HUES64 (cell line): Measurements from ENCODE around the gene MORN1.

ENCODE experiments used
- H3K27ac ChIP-seq: 2 replicates; pipeline ENCODE4 v1.7.0; 2013; ENCODE audit warnings: low read depth, low read length, inconsistent platforms
- H3K27me3 ChIP-seq: 2 replicates; pipeline ENCODE4 v1.6.1; 2013; ENCODE audit warnings: mild to moderate bottlenecking, low read length; ENCODE audit not compliant: insufficient read depth
- H3K36me3 ChIP-seq: 2 replicates; pipeline ENCODE4 v1.6.1; 2013; ENCODE audit warnings: mild to moderate bottlenecking, low read length; ENCODE audit not compliant: insufficient read depth
- H3K4me1 ChIP-seq: 2 replicates; pipeline ENCODE4 v1.6.1; 2013; ENCODE audit warnings: mild to moderate bottlenecking, low read length, moderate library complexity; ENCODE audit not compliant: insufficient read depth
- H3K4me3 ChIP-seq: 2 replicates; pipeline ENCODE4 v1.5.1; 2013; ENCODE audit warnings: mild to moderate bottlenecking, low read length, moderate library complexity
- H3K9ac ChIP-seq: 2 replicates; pipeline ENCODE4 v1.6.1; 2013; ENCODE audit warnings: mild to moderate bottlenecking, low read depth, low read length
- H3K9me3 ChIP-seq: 2 replicates; pipeline ENCODE4 v1.6.1; 2013; ENCODE audit warnings: low read depth, low read length; ENCODE audit not compliant: insufficient read depth
- WGBS: fragments of 150-250, 120-280 bp; methylation state at CpG from one replicate; pipeline ENCODE4 v1.1.7; 2013; ENCODE audit warnings: missing lambda C conversion rate; 5-methylcytosine and 5-hydroxymethylcytosine counted together

MORN1 gene

GRCh38 chr1:2394761-2395160 lies 3.4 kb upstream of the MORN1 start:
- no peak overlapping the region for H3K27ac ChIP-seq
- no peak overlapping the region for H3K9ac ChIP-seq
- no peaks in the 10 kb centered on the region for H3K27me3 ChIP-seq
- H3K4me3 ChIP-seq, result no peak overlapping the region
- 94% methylated on average over 11 of the region's 11 CpGs for WGBS
- H3K9me3 ChIP-seq, result no peaks in the 10 kb centered on the region
- peaks cover 7% of the 10 kb centered on the region; the same call in 1 of the 2 replicates for H3K4me1 ChIP-seq
- peaks cover 63% of the 10 kb centered on the region for H3K36me3 ChIP-seq

GRCh38 chr1:2394220-2394619 lies 2.9 kb upstream of the MORN1 start:
- peaks cover 7% of the 10 kb centered on the region; the same call in 1 of the 2 replicates for H3K4me1 ChIP-seq
- peaks cover 57% of the 10 kb centered on the region for H3K36me3 ChIP-seq
- H3K9ac ChIP-seq, result no peak overlapping the region
- no peak overlapping the region for H3K27ac ChIP-seq
- no peak overlapping the region for H3K4me3 ChIP-seq
- 95% methylated on average over 7 of the region's 7 CpGs for WGBS
- no peaks in the 10 kb centered on the region for H3K27me3 ChIP-seq
- H3K9me3 ChIP-seq, result no peaks in the 10 kb centered on the region

GRCh38 chr1:2393471-2393877 lies 2.1 kb upstream of the MORN1 start:
- 0 out of 2 replicates have a peak overlapping the region, but pooled peaks have one; percentile 5 for H3K4me3 ChIP-seq
- 94% methylated on average over 9 of the region's 9 CpGs for WGBS
- H3K9ac ChIP-seq, result no peak overlapping the region
- peaks cover 7% of the 10 kb centered on the region; the same call in 1 of the 2 replicates for H3K4me1 ChIP-seq
- H3K36me3 ChIP-seq, result peaks cover 50% of the 10 kb centered on the region
- H3K27me3 ChIP-seq, result no peaks in the 10 kb centered on the region
- H3K9me3 ChIP-seq, result no peaks in the 10 kb centered on the region
- H3K27ac ChIP-seq, result no peak overlapping the region

- no peaks in the 10 kb centered on the region for H3K9me3 ChIP-seq
- no peaks in the 10 kb centered on the region for H3K27me3 ChIP-seq
- WGBS, result 84% methylated on average over 16 of the region's 16 CpGs
- peak overlapping the region; percentile 99 for H3K4me3 ChIP-seq
- peaks cover 7% of the 10 kb centered on the region; the same call in 1 of the 2 replicates for H3K4me1 ChIP-seq
- H3K9ac ChIP-seq, result peak overlapping the region; percentile 65; the same call in 1 of the 2 replicates
- no peak overlapping the region for H3K27ac ChIP-seq
- H3K36me3 ChIP-seq, result peaks cover 50% of the 10 kb centered on the region
Observed at GRCh38 chr1:2392686-2393085, 1.3 kb upstream of the MORN1 start.

- peaks cover 7% of the 10 kb centered on the region; the same call in 1 of the 2 replicates for H3K4me1 ChIP-seq
- peak overlapping the region; percentile 71 for H3K9ac ChIP-seq
- no peaks in the 10 kb centered on the region for H3K9me3 ChIP-seq
- peak overlapping the region; percentile 99 for H3K4me3 ChIP-seq
- 1% methylated on average over 61 of the region's 62 CpGs for WGBS
- H3K27ac ChIP-seq, result no peak overlapping the region; the same call in 1 of the 2 replicates
- no peaks in the 10 kb centered on the region for H3K27me3 ChIP-seq
- H3K36me3 ChIP-seq, result peaks cover 46% of the 10 kb centered on the region
Observed at GRCh38 chr1:2391931-2392509, 666 bp upstream of the MORN1 start.

- Histone ChIP-seq H3K4me1 (peaks cover 7% of the 10 kb centered on the region; the same call in 1 of the 2 replicates), H3K27me3 (no peaks in the 10 kb centered on the region), H3K9ac (no peak overlapping the region), H3K36me3 (peaks cover 25% of the 10 kb centered on the region), H3K4me3 (no peak overlapping the region), H3K27ac (no peak overlapping the region), H3K9me3 (no peaks in the 10 kb centered on the region)
- WGBS, result 96% methylated on average over 7 of the region's 7 CpGs
Observed at GRCh38 chr1:2389644-2390043, 1.7 kb downstream of the MORN1 start.

- no peak overlapping the region for H3K27ac ChIP-seq
- no peaks in the 10 kb centered on the region for H3K9me3 ChIP-seq
- 96% methylated on average over 32 of the region's 32 CpGs for WGBS
- H3K27me3 ChIP-seq, result no peaks in the 10 kb centered on the region
- H3K4me1 ChIP-seq, result peaks cover 7% of the 10 kb centered on the region; the same call in 1 of the 2 replicates
- H3K4me3 ChIP-seq, result no peak overlapping the region
- no peak overlapping the region for H3K9ac ChIP-seq
- H3K36me3 ChIP-seq, result peaks cover 13% of the 10 kb centered on the region
Observed at GRCh38 chr1:2388004-2388913, 3.1 kb downstream of the MORN1 start.

- no peaks in the 10 kb centered on the region for H3K27me3 ChIP-seq
- H3K27ac ChIP-seq, result no peak overlapping the region
- H3K4me3 ChIP-seq, result no peak overlapping the region
- H3K9ac ChIP-seq, result no peak overlapping the region
- WGBS, result 95% methylated on average over 30 of the region's 30 CpGs
- H3K9me3 ChIP-seq, result no peaks in the 10 kb centered on the region
- peaks cover 4% of the 10 kb centered on the region; the same call in 1 of the 2 replicates for H3K4me1 ChIP-seq
- peaks cover 8% of the 10 kb centered on the region for H3K36me3 ChIP-seq
Observed at GRCh38 chr1:2386636-2387611, 4.4 kb downstream of the MORN1 start.

- WGBS, result 93% methylated on average over 19 of the region's 19 CpGs
- Histone ChIP-seq H3K9ac (no peak overlapping the region), H3K4me3 (no peak overlapping the region), H3K27me3 (no peaks in the 10 kb centered on the region), H3K4me1 (peaks cover 4% of the 10 kb centered on the region; the same call in 1 of the 2 replicates), H3K9me3 (no peaks in the 10 kb centered on the region), H3K27ac (no peak overlapping the region), H3K36me3 (peaks cover 8% of the 10 kb centered on the region)
Observed at GRCh38 chr1:2385606-2386280, 5.6 kb downstream of the MORN1 start.

GRCh38 chr1:2384941-2385481 lies 6.3 kb downstream of the MORN1 start:
- H3K9me3 ChIP-seq, result no peaks in the 10 kb centered on the region
- WGBS, result 87% methylated on average over 41 of the region's 41 CpGs
- H3K27ac ChIP-seq, result no peak overlapping the region
- peaks cover 8% of the 10 kb centered on the region for H3K36me3 ChIP-seq
- H3K9ac ChIP-seq, result no peak overlapping the region
- H3K4me3 ChIP-seq, result no peak overlapping the region
- no peaks in the 10 kb centered on the region for H3K27me3 ChIP-seq
- no peaks in the 10 kb centered on the region for H3K4me1 ChIP-seq
